Inferior parietal cortex (tissue), 1 donor: ENCODE results near the gene KATNB1.
"Not testable (repeated sequence)": the region's sequence is repeated elsewhere in the genome, so short reads cannot be mapped to it uniquely, and the experiment has no call there.

ENCODE experiments used
- DNase-seq: peaks from one replicate; pipeline ENCODE4 v3.0.0-alpha.2; 2016; ENCODE audit errors: extremely low spot score

Gene KATNB1

DNA sequence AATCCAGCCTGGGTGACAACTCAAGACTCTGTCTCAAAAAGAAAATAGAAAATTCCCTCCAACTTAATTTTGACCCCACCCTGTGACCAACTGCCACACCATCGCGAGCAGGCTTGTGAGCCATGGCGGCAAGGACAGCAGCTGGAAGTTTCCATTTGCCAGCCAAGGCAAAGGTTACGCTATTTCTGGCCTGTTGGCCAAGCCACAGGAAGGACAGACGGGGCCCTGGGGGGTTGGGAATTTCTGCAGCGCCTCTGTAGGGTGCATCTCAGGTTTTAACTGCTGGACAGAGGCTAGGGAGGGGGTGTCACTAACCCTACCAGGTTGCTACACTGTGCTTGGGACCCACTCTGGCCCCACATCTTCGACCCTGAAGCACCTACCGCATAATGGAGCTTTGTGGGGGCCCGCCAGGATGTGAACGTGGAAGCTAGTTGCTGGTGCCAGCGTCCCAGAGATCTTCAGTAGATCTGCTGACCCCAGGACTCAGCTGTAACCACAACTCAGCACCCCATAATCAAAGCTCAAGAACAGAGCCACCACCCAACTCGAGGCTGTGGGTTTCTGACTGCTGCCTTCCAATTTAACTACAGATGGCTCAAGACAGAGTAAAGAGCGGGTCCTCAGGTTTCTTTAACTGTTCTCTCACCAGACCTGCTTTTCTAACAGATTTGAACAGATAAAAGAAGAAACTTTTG is 55.8 kb downstream of the KATNB1 start:
- DNase-seq = no peak

- DNase-seq = no peak
Observed at GRCh38 chr16:57791893-57792461, 56.4 kb downstream of the KATNB1 start.

GRCh38 chr16:57794849-57795430 is 59.4 kb downstream of the KATNB1 start:
- DNase-seq = no peak

DNA sequence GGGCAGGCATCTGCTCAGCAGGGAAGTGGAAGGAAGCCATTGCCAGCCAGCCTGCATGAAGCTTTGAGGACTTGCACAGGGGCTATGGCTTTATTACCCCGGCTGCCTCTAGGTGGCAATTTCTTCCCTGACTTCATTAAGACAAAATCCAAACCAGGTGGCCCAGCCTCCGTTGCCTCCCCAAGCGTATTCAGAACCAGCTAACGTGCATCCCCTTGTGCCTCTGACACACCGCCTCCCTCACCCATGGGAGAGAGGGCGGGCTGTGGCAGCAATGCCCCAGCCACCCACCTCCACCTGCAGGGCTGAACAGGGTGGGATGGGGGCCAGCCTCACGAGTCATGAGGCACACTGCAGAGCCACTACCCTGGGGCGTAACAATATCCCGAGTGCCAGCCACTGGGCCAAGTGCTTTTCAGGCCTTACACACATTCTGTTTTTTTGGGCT is 59.9 kb downstream of the KATNB1 start:
- no peak for DNase-seq

DNA sequence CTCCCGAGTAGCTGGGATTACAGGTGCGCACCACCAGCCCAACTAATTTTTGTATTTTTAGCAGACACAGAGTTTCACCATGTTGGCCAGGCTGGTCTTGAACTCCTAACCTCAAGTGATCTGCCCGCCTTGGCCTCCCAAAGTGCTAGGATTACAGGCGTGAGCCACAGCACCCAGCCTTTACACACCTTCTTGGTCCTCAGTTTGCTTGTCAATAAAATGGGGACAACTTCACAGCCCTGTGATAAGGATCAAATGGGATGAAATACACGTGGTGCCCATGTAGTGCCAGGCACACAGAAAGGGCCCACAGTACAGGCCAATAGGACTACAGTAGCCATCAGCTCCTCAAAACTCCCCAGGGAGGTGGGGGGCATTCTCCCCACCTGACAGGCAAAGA is 60.4 kb downstream of the KATNB1 start:
- not testable (repeated sequence) for DNase-seq

DNA sequence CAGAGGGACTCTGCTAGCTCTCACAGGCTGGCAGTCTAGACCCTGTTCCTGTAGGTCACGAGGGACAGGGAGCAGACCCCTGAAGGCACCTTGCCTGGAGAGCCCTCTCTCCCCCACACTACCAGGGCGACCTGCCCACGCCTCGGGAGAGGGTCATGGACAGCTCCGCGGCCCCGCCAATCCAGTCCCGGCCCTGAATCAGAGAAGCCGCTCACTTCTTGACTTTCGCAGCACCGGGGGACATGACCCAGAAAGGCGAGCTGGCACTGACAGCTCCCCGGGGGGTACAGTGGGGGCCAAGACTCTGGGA is 61.6 kb downstream of the KATNB1 start:
- DNase-seq = no peak

GRCh38 chr16:57797526-57798266 is 62.1 kb downstream of the KATNB1 start:
- no peak for DNase-seq

DNA sequence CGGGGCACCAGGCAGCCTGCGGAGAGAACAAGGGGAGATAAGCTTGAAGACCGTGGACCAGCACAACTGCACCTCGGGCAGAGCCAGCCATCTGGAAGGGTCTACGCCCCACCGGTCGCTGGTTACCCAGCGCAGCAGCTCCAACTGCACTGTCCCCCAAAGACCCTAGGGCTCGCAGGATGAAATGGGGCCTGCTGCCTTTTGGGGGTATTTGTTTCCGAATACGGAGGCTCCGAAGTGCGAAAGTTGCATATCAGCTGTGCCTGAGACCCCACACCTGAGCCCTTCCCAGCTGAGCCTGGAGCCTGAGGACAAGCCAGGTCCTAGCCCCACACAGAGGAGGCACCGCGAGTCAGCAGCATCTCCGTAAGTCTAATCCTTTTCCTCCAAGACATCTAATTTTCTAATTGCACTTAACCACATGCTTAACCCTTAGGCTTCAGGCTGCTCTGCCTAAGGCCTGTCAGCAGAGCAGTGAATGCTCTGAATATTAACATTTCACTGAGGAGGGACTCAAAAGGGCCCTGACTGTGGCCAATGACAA is 62.8 kb downstream of the KATNB1 start:
- DNase-seq = no peak

- no peak for DNase-seq
Observed at GRCh38 chr16:57798953-57799599, 63.5 kb downstream of the KATNB1 start.

GRCh38 chr16:57799600-57800199 is 64.1 kb downstream of the KATNB1 start:
- DNase-seq = no peak

DNA sequence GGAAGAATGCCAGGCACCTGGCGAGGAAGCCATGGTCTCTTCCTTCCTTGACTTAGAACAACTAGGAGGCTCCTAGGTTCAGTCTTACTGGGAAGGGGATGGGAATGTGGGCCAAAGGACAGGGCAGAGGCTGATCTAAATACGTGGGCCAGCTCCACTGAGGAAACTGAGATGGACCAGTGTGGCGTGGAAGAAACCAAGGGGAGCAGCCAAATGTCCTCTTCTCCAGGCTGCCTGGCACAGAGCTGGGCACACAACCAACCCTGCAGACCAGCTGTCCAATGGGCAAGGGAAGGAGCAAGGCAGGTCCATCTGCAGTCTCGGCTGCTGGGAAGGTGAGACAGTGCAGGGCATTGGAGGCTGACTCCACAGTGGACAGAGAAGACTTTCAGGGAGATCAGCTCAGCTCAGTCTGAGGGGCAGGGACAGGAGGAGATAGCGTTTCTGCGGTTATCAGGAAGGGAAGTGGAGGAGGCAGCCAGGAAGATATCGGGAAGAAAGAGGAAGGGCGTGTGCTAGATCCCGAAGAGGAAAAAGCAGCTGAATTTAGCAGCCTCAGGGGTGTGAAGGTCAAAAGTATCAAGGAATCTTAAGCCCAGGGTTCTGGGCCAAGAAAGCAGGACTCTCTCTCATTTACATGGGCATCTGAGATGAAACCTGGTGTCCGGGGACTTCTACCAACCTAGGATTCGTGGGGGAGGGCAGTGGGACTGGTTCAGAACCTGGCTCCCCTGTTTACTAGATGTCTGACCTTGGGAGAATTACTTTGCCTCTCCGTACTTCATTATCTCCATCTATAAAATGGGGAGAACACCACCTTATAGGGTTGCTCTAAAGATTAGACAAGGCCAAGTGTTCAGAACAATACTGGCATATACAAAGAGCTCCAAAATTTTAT is 64.9 kb downstream of the KATNB1 start:
- DNase-seq = no peak

GRCh38 chr16:57801098-57801808 is 65.7 kb downstream of the KATNB1 start:
- DNase-seq = no peak

- DNase-seq = no peak
Observed at GRCh38 chr16:57801809-57802340, 66.3 kb downstream of the KATNB1 start.

DNA sequence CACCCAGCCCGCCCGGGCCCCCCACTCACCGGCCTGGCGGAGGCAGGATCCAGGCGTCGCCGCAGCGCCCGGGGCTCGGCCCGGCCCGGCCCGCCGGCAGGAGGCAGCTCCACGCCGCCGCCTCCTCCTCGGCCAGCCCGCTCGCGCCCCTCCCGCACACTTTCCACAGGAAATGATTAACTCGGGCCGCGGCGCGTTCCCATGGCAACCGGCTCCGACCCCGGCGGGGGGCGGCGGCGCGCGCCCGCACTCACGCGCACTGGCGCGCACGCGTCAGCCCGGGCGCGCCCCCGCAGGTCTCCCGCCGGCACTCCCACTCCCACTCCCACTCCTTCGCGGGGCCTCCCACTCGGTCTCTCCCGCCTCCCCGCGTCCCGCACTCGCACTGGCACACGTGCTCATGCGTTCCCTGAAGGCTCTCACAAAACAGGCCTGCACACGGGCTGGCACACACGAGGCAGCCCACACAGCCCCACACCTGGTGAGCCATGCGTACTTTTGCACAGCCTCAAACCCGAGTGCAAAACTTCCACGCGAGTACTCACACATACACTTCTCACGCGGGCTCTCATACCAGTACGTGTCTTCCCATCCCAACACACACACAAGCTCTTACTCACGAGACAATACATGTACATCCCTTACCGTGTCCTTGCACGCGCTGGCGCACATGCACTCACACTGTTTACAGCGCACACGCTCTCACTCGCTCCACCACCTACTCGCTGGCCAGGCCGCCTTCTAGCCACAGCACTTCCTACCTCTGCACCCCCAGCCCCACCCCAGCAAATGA is 67.0 kb downstream of the KATNB1 start, which contains the start of gene KIFC3:
Gene KIFC3 (minus strand): TSS at position 151 of the 793 bp plus-strand sequence. CDS start 4,248 bp downstream, outside the sequence.
- DNase-seq = peak; percentile 70

GRCh38 chr16:57803134-57803990 is 67.8 kb downstream of the KATNB1 start:
- DNase-seq = peak; percentile 80

DNA sequence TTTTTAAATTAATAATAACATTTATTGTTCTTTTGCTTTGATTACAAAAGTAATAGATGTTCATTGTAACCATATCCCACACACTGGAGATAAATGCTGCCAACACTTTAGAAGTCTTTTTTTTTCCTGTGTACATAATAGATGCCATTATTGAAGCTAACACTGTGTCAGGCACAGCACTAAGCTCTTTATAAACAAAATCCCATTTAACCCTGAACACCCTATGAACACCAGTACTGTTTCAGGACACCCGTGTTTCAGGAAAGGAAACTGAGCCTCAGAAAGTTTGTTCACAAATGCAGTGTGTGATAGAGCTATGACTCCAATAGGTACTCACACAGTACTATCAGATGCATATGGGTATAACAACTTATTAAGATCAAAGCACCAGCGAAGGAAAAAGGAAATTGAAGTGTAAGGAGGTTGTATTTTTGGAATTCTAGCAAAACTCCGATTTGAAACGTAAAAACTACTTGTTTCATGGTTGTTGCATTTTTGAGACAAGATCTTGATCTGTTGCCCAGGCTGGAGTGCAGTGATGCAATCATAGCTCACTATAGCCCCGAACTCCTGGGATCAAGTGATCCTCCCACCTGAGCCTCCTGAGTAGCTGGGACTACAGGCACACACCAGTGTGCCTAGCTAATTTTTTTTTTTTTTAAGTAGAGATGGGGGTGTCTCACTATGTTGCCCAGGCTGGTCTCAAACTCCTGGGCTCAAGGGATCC is 68.7 kb downstream of the KATNB1 start:
- no peak for DNase-seq

- no peak for DNase-seq
Observed at GRCh38 chr16:57805176-57805575, 69.6 kb downstream of the KATNB1 start.
